Mucosa of descending colon (tissue), 3 donors: ENCODE measurements around the gene SLC22A12. TPM values are rescaled to one million over a fixed set of nuclear protein-coding genes. Genes with fewer than 3 reads are reported as not detected.
A peak's percentile ranks its signal among the peaks of the same experiment; 100 is the strongest.

ENCODE experiments used
- ATAC-seq: fragments of 200-7000 bp; cut with Tn5 transposase; one replicate; pipeline ENCODE4 v1.9.1; 2020; ENCODE audit warnings: mild to moderate bottlenecking, moderate library complexity
- DNase-seq, 3 donors: peaks; one replicate each; pipeline ENCODE4 v3.0.0-alpha.2; 2020
- H3K36me3 ChIP-seq: fragments of 200-600 bp; one replicate; pipeline ENCODE4 v1.8.0; 2021; ENCODE audit warnings: low read depth, mild to moderate bottlenecking
- H3K4me1 ChIP-seq: fragments of 200-600 bp; one replicate; pipeline ENCODE4 v1.8.0; 2021; ENCODE audit warnings: low read depth, mild to moderate bottlenecking
- H3K4me3 ChIP-seq: fragments of 200-600 bp; one replicate; pipeline ENCODE4 v1.8.0; 2021; ENCODE audit warnings: mild to moderate bottlenecking
- H3K9me3 ChIP-seq: fragments of 200-600 bp; one replicate; pipeline ENCODE4 v1.8.0; 2021; ENCODE audit warnings: mild to moderate bottlenecking
- intact Hi-C, 2 donors: fragments of 100-400 bp; cut with DNase I in 1 of 2; cut with micrococcal nuclease in 1 of 2; formaldehyde crosslinking; loops; one replicate each; pipeline versions ENCODE4 v1.11.0 to v1.11.1; 2022; cut with DNase I, micrococcal nuclease
- total RNA-seq, 3 donors: library from RNA; stranded (reverse); fragmentation: NEBNext Ultra II Directional in 2 of 3; extraction: Animal tissue kit (Norgen Biotek cat#: 25700) in 2 of 3; gene quantifications; one replicate each; pipeline versions ENCODE4 v1.2.1 to v1.2.4, GENCODE V29; 2021 to 2023
- TF ChIP-seq, protein P1 (sequence below): fragments of 200-600 bp; IDR thresholded peaks from one replicate; pipeline ENCODE4 v1.8.0; 2022; ENCODE audit warnings: antibody characterized with exemption, mild to moderate bottlenecking
- donor health status: DM: no; HTN: no; CAD: no; lungs with moderate emphysema.
- donor health status: DM: no; HTN: no; CAD: no.
- donor health status: DM: no; HTN: yes; CAD: no.

Gene SLC22A12
- total RNA-seq, 3 donors from 2014 or later = not detected

DNA sequence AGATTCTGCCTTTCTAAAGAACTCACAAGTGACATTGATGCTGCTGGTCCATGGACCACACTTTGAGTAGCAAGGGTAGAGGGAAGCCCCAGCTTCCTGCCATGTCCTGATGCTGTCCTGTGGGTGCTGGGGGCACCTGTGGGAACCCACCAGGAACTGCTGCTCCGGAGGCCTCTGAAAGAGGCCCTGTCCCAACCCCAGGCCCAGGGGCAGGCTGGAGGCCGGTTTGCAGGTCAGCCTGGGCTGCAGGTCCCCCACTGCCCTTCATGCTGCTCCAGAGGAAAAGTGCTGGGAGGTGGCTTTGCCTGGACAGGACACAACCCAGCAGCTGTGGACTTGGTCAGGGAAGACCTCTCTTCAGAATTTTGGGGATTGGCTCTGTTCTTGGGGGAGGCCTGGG lies 44.8 kb upstream of the SLC22A12 start:
- Histone ChIP-seq H3K4me1 (no peaks in the 10 kb centered on the region), H3K9me3 (no peaks in the 10 kb centered on the region), H3K36me3 (no peaks in the 10 kb centered on the region), H3K4me3 (no peak overlapping the region)
- TF ChIP-seq, protein P1, sequence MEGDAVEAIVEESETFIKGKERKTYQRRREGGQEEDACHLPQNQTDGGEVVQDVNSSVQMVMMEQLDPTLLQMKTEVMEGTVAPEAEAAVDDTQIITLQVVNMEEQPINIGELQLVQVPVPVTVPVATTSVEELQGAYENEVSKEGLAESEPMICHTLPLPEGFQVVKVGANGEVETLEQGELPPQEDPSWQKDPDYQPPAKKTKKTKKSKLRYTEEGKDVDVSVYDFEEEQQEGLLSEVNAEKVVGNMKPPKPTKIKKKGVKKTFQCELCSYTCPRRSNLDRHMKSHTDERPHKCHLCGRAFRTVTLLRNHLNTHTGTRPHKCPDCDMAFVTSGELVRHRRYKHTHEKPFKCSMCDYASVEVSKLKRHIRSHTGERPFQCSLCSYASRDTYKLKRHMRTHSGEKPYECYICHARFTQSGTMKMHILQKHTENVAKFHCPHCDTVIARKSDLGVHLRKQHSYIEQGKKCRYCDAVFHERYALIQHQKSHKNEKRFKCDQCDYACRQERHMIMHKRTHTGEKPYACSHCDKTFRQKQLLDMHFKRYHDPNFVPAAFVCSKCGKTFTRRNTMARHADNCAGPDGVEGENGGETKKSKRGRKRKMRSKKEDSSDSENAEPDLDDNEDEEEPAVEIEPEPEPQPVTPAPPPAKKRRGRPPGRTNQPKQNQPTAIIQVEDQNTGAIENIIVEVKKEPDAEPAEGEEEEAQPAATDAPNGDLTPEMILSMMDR = no peak
- no peak for ATAC-seq
- intact Hi-C loops = no loop called here
- DNase-seq = no peak

DNA sequence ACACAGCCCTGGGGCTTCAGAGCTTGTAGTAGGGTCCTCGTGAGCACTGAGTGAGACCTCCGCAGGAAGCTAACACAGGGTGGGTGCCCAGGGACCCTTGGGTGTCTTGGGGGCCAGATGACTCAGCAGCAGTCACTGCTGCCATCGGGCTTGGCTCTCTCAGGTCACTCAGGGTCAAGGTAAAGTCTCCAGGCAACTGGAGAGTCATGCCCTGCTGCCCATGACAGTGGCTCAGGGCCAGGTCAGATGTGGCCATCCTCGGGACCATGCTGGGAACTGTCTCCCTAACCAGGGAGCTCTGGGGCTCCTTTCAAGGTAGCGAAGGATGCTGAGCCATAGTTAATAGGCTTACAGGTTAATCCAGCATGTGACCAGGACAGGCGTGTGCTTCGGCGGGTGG lies 44.4 kb upstream of the SLC22A12 start:
- Histone ChIP-seq H3K4me3 (no peak overlapping the region), H3K36me3 (no peaks in the 10 kb centered on the region), H3K9me3 (no peaks in the 10 kb centered on the region), H3K4me1 (no peaks in the 10 kb centered on the region)
- intact Hi-C loops = no loop called here
- no peak for ATAC-seq
- TF ChIP-seq, protein P1 = no peak
- DNase-seq = no peak

DNA sequence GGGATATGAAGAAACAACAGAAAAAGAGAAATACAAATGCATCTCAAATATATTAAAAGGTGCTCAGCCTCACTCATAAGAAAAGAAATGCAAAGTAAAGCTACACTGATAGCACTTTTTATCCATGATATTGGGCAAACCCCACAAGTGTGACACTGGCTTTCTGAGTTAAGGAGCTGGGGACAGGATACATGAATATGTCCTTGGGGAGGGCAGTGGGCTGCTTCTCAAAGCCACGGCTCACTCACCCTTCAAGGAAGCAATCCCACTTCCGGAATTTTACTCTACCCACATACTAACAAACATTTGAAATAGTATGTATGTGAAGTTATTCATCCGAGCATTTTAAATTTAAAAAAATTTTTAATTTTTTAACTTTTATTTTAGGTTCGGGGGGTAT lies 41.1 kb upstream of the SLC22A12 start:
- H3K36me3 ChIP-seq = no peaks in the 10 kb centered on the region
- TF ChIP-seq, protein P1 = no peak
- ATAC-seq (no peak), DNase-seq (no peak)
- intact Hi-C loops = loop anchor here in 1 of 2 donors (5.0 kb wide), 1 partner anchor 102 kb away; no protein-coding TSS in a partner anchor
- H3K4me1 ChIP-seq = no peaks in the 10 kb centered on the region
- no peaks in the 10 kb centered on the region for H3K9me3 ChIP-seq
- no peak overlapping the region for H3K4me3 ChIP-seq

DNA sequence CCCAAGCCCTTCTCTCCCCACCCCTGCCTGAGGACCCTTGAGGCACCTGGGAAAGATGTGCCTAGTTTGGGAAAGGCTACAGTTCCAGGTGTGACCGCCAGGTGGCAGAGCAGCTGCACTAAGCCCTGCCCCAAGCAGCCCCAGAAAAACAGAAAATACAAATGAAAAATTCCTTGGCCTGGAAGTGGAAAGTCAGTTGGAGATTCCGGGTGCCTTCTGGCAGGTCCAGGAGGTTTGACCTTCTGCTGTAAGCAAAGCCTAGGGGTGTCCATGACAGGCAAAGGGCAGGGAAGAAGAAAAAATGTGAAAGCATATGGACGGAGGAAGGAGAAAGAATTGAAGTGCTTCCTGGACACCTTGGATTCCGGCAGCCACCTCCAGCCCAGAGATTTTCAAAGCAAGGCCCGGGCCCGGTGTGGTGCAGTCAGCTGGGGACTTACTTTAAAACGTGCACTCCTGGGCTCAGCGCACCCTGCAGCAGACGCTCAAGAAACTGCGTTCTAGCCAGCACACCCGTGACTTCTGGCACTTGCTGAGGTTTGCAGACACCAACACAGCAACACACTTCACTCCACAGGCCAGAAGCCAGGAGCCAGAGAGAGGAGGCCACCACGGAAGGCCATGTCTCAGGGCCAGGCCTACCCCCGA lies 37.3 kb upstream of the SLC22A12 start:
- intact Hi-C loops = loop anchor here (2.0 to 5.0 kb wide), 2 partner anchors 99 kb away; no protein-coding TSS in a partner anchor
- peak; percentile 80 for ATAC-seq
- H3K36me3 ChIP-seq = no peaks in the 10 kb centered on the region
- H3K4me3 ChIP-seq = no peak overlapping the region
- TF ChIP-seq, protein P1 = peak; percentile 99
- H3K9me3 ChIP-seq = no peaks in the 10 kb centered on the region
- peaks cover 4% of the 10 kb centered on the region for H3K4me1 ChIP-seq
- DNase-seq = peak in 2 of 3 donors; percentile 71 to 81

DNA sequence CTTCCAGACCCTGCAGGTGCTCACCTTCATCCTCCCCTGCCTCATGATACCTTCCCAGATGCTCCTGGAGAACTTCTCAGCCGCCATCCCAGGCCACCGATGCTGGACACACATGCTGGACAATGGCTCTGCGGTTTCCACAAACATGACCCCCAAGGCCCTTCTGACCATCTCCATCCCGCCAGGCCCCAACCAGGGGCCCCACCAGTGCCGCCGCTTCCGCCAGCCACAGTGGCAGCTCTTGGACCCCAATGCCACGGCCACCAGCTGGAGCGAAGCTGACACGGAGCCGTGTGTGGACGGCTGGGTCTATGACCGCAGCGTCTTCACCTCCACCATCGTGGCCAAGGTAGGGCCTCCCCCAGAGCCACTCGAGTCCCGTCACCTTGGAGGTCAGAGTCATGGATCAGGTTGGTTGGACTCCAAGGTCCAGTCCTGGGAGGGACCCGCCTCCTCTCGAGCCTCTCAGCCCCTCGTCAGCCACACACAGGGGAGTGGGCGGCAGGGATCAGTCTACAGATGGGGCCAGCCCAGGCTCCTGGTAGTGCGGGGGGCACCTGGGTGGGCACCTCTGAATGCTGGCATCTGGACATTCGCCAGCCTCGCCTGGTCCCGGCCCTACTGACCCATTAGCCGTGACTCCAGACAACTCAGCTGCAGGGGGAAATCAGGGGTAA lies 34.8 kb upstream of the SLC22A12 start:
- H3K4me3 ChIP-seq = no peak overlapping the region
- DNase-seq (no peak), ATAC-seq (no peak)
- intact Hi-C loops = no loop called here
- no peaks in the 10 kb centered on the region for H3K36me3 ChIP-seq
- H3K4me1 ChIP-seq = peaks cover 4% of the 10 kb centered on the region
- TF ChIP-seq, protein P1 = no peak
- H3K9me3 ChIP-seq = no peaks in the 10 kb centered on the region
